Mesothelial cell of epicardium (in vitro differentiated cells): Measurements from ENCODE around the gene CCL17. TPM values are rescaled to one million over a fixed set of nuclear protein-coding genes. Genes with fewer than 3 reads are reported as not detected.

Experiments used
- DNase-seq, 2 experiments: peaks; one replicate each; pipeline ENCODE4 v3.0.0; 2021; ENCODE audit warnings: low spot score in 2 of 2; ENCODE audit not compliant: unreplicated experiment in 2 of 2
- H3K27ac Mint-ChIP-seq: 2 replicates; pipeline ENCODE4 v1.8.0; 2021; ENCODE audit warnings: mixed read lengths
- H3K27me3 Mint-ChIP-seq: 2 replicates; pipeline ENCODE4 v1.8.0; 2021; ENCODE audit warnings: low read depth, mixed read lengths
- H3K36me3 Mint-ChIP-seq: 2 replicates; pipeline ENCODE4 v1.8.0; 2021; ENCODE audit warnings: mixed read lengths
- H3K4me1 Mint-ChIP-seq: 2 replicates; pipeline ENCODE4 v1.8.0; 2021; ENCODE audit warnings: mixed read lengths
- H3K4me3 Mint-ChIP-seq: 2 replicates; pipeline ENCODE4 v1.8.0; 2021; ENCODE audit warnings: mild to moderate bottlenecking, moderate library complexity, mixed read lengths
- H3K9me3 Mint-ChIP-seq: 2 replicates; pipeline ENCODE4 v1.8.0; 2021; ENCODE audit warnings: mixed read lengths
- total RNA-seq: library from RNA; stranded (reverse); gene quantifications from 3 replicates; pipeline ENCODE4 v1.2.1, GENCODE V29; 2021
- TF ChIP-seq, protein P1 (sequence below): fragments of 200-600 bp; sonication (generic); IDR thresholded peaks from one replicate; pipeline ENCODE4 v1.5.0; 2021; ENCODE audit warnings: antibody characterized with exemption; ENCODE audit not compliant: unreplicated experiment

The CCL17 gene
- total RNA-seq, 1 donor from 2014 or later = not detected

DNA sequence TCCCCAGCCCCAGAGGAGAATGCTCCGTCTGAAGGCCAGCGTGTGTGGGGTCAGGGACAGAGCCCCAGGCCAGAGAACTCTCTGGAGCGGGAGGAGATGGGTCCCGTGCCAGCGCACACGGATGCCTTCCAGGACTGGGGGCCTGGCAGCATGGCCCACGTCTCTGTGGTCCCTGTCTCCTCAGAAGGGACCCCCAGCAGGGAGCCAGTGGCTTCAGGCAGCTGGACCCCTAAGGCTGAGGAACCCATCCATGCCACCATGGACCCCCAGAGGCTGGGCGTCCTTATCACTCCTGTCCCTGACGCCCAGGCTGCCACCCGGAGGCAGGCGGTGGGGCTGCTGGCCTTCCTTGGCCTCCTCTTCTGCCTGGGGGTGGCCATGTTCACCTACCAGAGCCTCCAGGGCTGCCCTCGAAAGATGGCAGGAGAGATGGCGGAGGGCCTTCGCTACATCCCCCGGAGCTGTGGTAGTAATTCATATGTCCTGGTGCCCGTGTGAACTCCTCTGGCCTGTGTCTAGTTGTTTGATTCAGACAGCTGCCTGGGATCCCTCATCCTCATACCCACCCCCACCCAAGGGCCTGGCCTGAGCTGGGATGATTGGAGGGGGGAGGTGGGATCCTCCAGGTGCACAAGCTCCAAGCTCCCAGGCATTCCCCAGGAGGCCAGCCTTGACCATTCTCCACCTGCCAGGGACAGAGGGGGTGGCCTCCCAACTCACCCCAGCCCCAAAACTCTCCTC, 21.9 kb upstream of the CCL17 start:
- no peaks in the 10 kb centered on the region for H3K27me3 Mint-ChIP-seq
- no peak overlapping the region for H3K4me3 Mint-ChIP-seq
- no peak overlapping the region for H3K27ac Mint-ChIP-seq
- no peak for DNase-seq
- H3K36me3 Mint-ChIP-seq = no peaks in the 10 kb centered on the region
- no peaks in the 10 kb centered on the region for H3K9me3 Mint-ChIP-seq
- peaks cover 12% of the 10 kb centered on the region for H3K4me1 Mint-ChIP-seq
- TF ChIP-seq, protein P1, sequence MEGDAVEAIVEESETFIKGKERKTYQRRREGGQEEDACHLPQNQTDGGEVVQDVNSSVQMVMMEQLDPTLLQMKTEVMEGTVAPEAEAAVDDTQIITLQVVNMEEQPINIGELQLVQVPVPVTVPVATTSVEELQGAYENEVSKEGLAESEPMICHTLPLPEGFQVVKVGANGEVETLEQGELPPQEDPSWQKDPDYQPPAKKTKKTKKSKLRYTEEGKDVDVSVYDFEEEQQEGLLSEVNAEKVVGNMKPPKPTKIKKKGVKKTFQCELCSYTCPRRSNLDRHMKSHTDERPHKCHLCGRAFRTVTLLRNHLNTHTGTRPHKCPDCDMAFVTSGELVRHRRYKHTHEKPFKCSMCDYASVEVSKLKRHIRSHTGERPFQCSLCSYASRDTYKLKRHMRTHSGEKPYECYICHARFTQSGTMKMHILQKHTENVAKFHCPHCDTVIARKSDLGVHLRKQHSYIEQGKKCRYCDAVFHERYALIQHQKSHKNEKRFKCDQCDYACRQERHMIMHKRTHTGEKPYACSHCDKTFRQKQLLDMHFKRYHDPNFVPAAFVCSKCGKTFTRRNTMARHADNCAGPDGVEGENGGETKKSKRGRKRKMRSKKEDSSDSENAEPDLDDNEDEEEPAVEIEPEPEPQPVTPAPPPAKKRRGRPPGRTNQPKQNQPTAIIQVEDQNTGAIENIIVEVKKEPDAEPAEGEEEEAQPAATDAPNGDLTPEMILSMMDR = no peak

DNA sequence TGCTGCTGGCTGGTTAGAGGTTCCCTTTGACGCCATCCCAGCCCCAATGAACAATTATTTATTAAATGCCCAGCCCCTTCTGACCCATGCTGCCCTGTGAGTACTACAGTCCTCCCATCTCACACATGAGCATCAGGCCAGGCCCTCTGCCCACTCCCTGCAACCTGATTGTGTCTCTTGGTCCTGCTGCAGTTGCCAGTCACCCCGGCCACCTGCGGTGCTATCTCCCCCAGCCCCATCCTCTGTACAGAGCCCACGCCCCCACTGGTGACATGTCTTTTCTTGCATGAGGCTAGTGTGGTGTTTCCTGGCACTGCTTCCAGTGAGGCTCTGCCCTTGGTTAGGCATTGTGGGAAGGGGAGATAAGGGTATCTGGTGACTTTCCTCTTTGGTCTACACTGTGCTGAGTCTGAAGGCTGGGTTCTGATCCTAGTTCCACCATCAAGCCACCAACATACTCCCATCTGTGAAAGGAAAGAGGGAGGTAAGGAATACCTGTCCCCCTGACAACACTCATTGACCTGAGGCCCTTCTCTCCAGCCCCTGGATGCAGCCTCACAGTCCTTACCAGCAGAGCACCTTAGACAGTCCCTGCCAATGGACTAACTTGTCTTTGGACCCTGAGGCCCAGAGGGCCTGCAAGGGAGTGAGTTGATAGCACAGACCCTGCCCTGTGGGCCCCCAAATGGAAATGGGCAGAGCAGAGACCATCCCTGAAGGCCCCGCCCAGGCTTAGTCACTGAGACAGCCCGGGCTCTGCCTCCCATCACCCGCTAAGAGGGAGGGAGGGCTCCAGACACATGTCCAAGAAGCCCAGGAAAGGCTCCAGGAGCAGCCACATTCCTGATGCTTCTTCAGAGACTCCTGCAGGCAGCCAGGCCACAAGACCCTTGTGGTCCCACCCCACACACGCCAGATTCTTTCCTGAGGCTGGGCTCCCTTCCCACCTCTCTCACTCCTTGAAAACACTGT, 21.0 kb upstream of the CCL17 start:
- Mint-ChIP-seq H3K36me3 (no peaks in the 10 kb centered on the region), H3K4me1 (peaks cover 12% of the 10 kb centered on the region), H3K4me3 (no peak overlapping the region), H3K9me3 (no peaks in the 10 kb centered on the region), H3K27me3 (no peaks in the 10 kb centered on the region), H3K27ac (peak overlapping the region; percentile 45)
- no peak for DNase-seq
- TF ChIP-seq, protein P1 = no peak

DNA sequence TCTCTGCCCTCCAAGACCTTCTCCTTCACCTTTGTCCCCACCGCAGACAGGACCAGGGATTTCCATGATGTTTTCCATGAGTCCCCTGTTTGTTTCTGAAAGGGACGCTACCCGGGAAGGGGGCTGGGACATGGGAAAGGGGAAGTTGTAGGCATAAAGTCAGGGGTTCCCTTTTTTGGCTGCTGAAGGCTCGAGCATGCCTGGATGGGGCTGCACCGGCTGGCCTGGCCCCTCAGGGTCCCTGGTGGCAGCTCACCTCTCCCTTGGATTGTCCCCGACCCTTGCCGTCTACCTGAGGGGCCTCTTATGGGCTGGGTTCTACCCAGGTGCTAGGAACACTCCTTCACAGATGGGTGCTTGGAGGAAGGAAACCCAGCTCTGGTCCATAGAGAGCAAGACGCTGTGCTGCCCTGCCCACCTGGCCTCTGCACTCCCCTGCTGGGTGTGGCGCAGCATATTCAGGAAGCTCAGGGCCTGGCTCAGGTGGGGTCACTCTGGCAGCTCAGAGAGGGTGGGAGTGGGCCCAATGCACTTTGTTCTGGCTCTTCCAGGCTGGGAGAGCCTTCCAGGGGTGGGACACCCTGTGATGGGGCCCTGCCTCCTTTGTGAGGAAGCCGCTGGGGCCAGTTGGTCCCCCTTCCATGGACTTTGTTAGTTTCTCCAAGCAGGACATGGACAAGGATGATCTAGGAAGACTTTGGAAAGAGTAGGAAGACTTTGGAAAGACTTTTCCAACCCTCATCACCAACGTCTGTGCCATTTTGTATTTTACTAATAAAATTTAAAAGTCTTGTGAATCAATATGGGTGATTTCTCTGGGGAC, 20.1 kb upstream of the CCL17 start:
- H3K4me3 Mint-ChIP-seq = no peak overlapping the region
- peak overlapping the region; percentile 45 for H3K27ac Mint-ChIP-seq
- no peaks in the 10 kb centered on the region for H3K27me3 Mint-ChIP-seq
- TF ChIP-seq, protein P1 = no peak
- peaks cover 15% of the 10 kb centered on the region for H3K4me1 Mint-ChIP-seq
- H3K9me3 Mint-ChIP-seq = no peaks in the 10 kb centered on the region
- no peak for DNase-seq
- H3K36me3 Mint-ChIP-seq = no peaks in the 10 kb centered on the region

DNA sequence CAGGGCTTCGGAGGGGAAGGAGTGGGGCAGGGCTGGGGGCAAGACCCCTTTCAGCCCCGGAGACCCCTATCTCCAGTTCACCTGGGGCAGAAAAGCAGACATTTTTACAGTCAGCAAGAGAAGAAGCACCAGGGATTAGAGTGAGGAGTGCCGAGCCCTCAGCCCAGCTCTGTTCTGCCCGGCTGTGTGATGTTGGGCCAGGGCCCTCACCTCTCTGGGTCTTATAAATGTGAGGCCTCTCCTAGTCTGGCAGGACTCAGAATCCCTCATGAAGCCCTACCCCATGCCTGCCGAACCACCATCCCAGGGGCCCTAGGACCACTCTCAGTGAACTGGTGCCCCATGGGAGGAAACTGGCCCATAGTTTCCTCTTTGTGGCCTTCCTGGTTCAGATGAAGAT, 19.5 kb upstream of the CCL17 start:
- Mint-ChIP-seq H3K36me3 (no peaks in the 10 kb centered on the region), H3K27me3 (peaks cover under 1% of the 10 kb centered on the region), H3K9me3 (no peaks in the 10 kb centered on the region), H3K27ac (no peak overlapping the region), H3K4me1 (peaks cover 16% of the 10 kb centered on the region), H3K4me3 (no peak overlapping the region)
- TF ChIP-seq, protein P1 = no peak
- DNase-seq = no peak

DNA sequence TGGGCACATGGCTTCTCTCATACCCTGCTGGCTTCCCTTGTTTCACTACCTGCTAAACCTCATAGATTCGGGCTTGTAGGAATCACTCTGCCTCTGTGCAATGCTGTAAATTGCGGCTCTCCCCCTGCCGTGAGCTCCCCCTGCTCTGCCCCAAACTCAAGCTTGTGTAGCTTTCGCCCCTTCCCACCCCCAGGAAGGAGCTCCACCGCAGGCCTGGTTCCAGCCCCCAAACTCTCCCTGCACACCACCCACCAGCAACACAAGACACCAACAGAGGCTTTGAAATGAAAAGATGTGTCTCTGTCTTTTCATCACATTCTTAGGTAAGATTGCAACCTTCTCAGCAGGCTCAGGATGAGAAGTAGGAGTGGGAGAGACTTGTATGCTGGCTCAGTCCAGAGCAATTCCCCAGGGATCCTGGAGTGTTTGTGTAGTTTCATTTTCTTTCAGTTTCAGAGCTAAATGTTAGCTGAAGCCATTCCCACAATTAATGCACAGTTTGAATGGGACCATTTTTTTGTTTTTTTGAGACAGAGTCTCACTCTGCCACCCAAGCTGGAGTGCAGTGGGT, 18.1 kb upstream of the CCL17 start:
- TF ChIP-seq, protein P1 = no peak
- Mint-ChIP-seq H3K9me3 (peaks cover 3% of the 10 kb centered on the region), H3K4me1 (peaks cover 16% of the 10 kb centered on the region)

More for the DNA sequence above, 18.1 kb upstream of the CCL17 start:
- peaks cover 4% of the 10 kb centered on the region for H3K27me3 Mint-ChIP-seq
- H3K36me3 Mint-ChIP-seq = no peaks in the 10 kb centered on the region
- H3K4me3 Mint-ChIP-seq = no peak overlapping the region
- DNase-seq = no peak
- peak overlapping the region; percentile 13 for H3K27ac Mint-ChIP-seq
